SK-N-MC (cell line): ENCODE results near the gene CTBP2.
"Not testable (repeated sequence)": the region's sequence is repeated elsewhere in the genome, so short reads cannot be mapped to it uniquely, and the experiment has no call there.

Experiments
- DNase-seq: peaks from one replicate; pipeline ENCODE4 v3.0.0-alpha.2; 2011; ENCODE audit warnings: low read depth, low spot score
- H3K27ac ChIP-seq: fragments of 200-600 bp; sonication (generic); 2 replicates; pipeline ENCODE4 v1.5.1; 2016; ENCODE audit warnings: mixed run types
- H3K36me3 ChIP-seq: fragments of 200-600 bp; sonication (generic); 2 replicates; pipeline ENCODE4 v1.6.1; 2017; ENCODE audit warnings: antibody characterized with exemption, low read length, mixed read lengths; ENCODE audit not compliant: insufficient read depth
- H3K4me3 ChIP-seq: fragments of 200-600 bp; sonication (generic); 2 replicates; pipeline ENCODE4 v1.5.1; 2016
- H3K9ac ChIP-seq: fragments of 200-600 bp; sonication (generic); 2 replicates; pipeline ENCODE4 v1.8.0; 2017; ENCODE audit warnings: mixed run types, mixed read lengths; ENCODE audit not compliant: insufficient read length
- H3K9me3 ChIP-seq: fragments of 200-600 bp; sonication (generic); 2 replicates; pipeline ENCODE4 v1.6.1; 2017; ENCODE audit warnings: low read depth, mild to moderate bottlenecking, antibody characterized with exemption, low read length, moderate library complexity, mixed read lengths
- EZH2 ChIP-seq: fragments of 200-600 bp; sonication (generic); IDR thresholded peaks from one replicate; pipeline ENCODE4 v1.6.1; 2017; ENCODE audit warnings: antibody characterized with exemption
- FOXP2 ChIP-seq: optimal IDR thresholded peaks from 2 replicates; pipeline ENCODE3; 2011; ENCODE audit warnings: mild to moderate bottlenecking, moderate library complexity; ENCODE audit not compliant: insufficient read depth; ENCODE audit errors: extremely low read length, control extremely low read depth
- POLR2AphosphoS5 ChIP-seq: IDR thresholded peaks from 2 replicates; pipeline ENCODE4 v1.6.1; 2012; ENCODE audit warnings: mild to moderate bottlenecking, low read depth, low read length, borderline replicate concordance

The CTBP2 gene

GRCh38 chr10:124994573-124995473, 165.5 kb downstream of the CTBP2 start:
- Histone ChIP-seq H3K9ac (no peak overlapping the region), H3K9me3 (no peaks in the 10 kb centered on the region), H3K36me3 (peaks cover 4% of the 10 kb centered on the region; the same call in 1 of the 2 replicates), H3K4me3 (no peak overlapping the region), H3K27ac (no peak overlapping the region)
- DNase-seq = no peak
- TF ChIP-seq POLR2AphosphoS5 = no peak

GRCh38 chr10:124993736-124994451, 166.5 kb downstream of the CTBP2 start:
- DNase-seq = no peak
- TF ChIP-seq POLR2AphosphoS5 (no peak), EZH2 (no peak), FOXP2 (no peak)
- Histone ChIP-seq H3K36me3 (peaks cover 4% of the 10 kb centered on the region; the same call in 1 of the 2 replicates), H3K9ac (no peak overlapping the region), H3K27ac (no peak overlapping the region), H3K4me3 (no peak overlapping the region), H3K9me3 (no peaks in the 10 kb centered on the region)

GRCh38 chr10:124993345-124993708, 167.0 kb downstream of the CTBP2 start:
- H3K9ac ChIP-seq = no peak overlapping the region
- H3K9me3 ChIP-seq = no peaks in the 10 kb centered on the region
- TF ChIP-seq EZH2 (no peak), POLR2AphosphoS5 (no peak), FOXP2 (no peak)

GRCh38 chr10:124992462-124993344, 167.7 kb downstream of the CTBP2 start:
- Histone ChIP-seq H3K9ac (no peak overlapping the region), H3K36me3 (peaks cover 4% of the 10 kb centered on the region; the same call in 1 of the 2 replicates), H3K27ac (no peak overlapping the region), H3K4me3 (no peak overlapping the region), H3K9me3 (no peaks in the 10 kb centered on the region)
- TF ChIP-seq POLR2AphosphoS5 (no peak), EZH2 (no peak), FOXP2 (no peak)
- no peak for DNase-seq

More at GRCh38 chr10:124993345-124993708, 167.0 kb downstream of the CTBP2 start:
- no peak for DNase-seq
- Histone ChIP-seq H3K27ac (no peak overlapping the region), H3K36me3 (peaks cover 4% of the 10 kb centered on the region; the same call in 1 of the 2 replicates), H3K4me3 (no peak overlapping the region)

- Histone ChIP-seq H3K9ac (no peak overlapping the region), H3K9me3 (no peaks in the 10 kb centered on the region), H3K27ac (no peak overlapping the region), H3K36me3 (peaks cover 4% of the 10 kb centered on the region; the same call in 1 of the 2 replicates), H3K4me3 (no peak overlapping the region)
- DNase-seq = no peak
- TF ChIP-seq EZH2 (no peak), FOXP2 (no peak), POLR2AphosphoS5 (no peak)
These were observed 168.5 kb downstream of the CTBP2 start for GRCh38 chr10:124991835-124992234.

GRCh38 chr10:124990671-124991625, 169.4 kb downstream of the CTBP2 start:
- Histone ChIP-seq H3K27ac (no peak overlapping the region), H3K36me3 (peaks cover 4% of the 10 kb centered on the region; the same call in 1 of the 2 replicates), H3K4me3 (no peak overlapping the region), H3K9ac (no peak overlapping the region), H3K9me3 (no peaks in the 10 kb centered on the region)
- DNase-seq = no peak
- TF ChIP-seq EZH2 = no peak
- TF ChIP-seq POLR2AphosphoS5 = no peak
- no peak for TF ChIP-seq FOXP2

- Histone ChIP-seq H3K36me3 (peaks cover 9% of the 10 kb centered on the region; the same call in 1 of the 2 replicates), H3K9me3 (no peaks in the 10 kb centered on the region), H3K4me3 (no peak overlapping the region), H3K9ac (no peak overlapping the region), H3K27ac (no peak overlapping the region)
- TF ChIP-seq POLR2AphosphoS5 (no peak), EZH2 (no peak), FOXP2 (no peak)
- DNase-seq = no peak
These were observed 170.8 kb downstream of the CTBP2 start for GRCh38 chr10:124989526-124989925.

- not testable (repeated sequence) for H3K9ac ChIP-seq, H3K27ac ChIP-seq, DNase-seq, H3K4me3 ChIP-seq, H3K9me3 ChIP-seq
- H3K36me3 ChIP-seq = peaks cover 11% of the 10 kb centered on the region; the same call in 1 of the 2 replicates
These were observed 171.6 kb downstream of the CTBP2 start for GRCh38 chr10:124988753-124989152.
